Activated CD4-positive, alpha-beta T cell treated with anti-CD3 and anti-CD28 coated beads, Interleukin-2, amount 10 ng/mL, durations not matched to agents 24 days and 14 days (primary cell): ENCODE data around the gene CPLX1. TPM values are rescaled to one million over a fixed set of nuclear protein-coding genes. Genes with fewer than 3 reads are reported as not detected.
"Not testable (repeated sequence)": the region's sequence is repeated elsewhere in the genome, so short reads cannot be mapped to it uniquely, and the experiment has no call there.

Source experiments
- DNase-seq: peaks from one replicate; pipeline ENCODE4 v3.0.0; 2022
- H3K27ac Mint-ChIP-seq: one replicate; pipeline ENCODE4 v1.8.0; 2022; ENCODE audit warnings: mild to moderate bottlenecking, mixed read lengths
- H3K27me3 Mint-ChIP-seq: one replicate; pipeline ENCODE4 v1.8.0; 2022; ENCODE audit warnings: mixed read lengths
- H3K36me3 Mint-ChIP-seq: one replicate; pipeline ENCODE4 v1.8.0; 2022; ENCODE audit warnings: low read depth, mild to moderate bottlenecking, mixed read lengths
- H3K4me1 Mint-ChIP-seq: one replicate; pipeline ENCODE4 v1.8.0; 2021; ENCODE audit warnings: mixed read lengths
- H3K4me3 Mint-ChIP-seq: one replicate; pipeline ENCODE4 v1.8.0; 2022; ENCODE audit warnings: mild to moderate bottlenecking, moderate library complexity, mixed read lengths
- H3K9me3 Mint-ChIP-seq: one replicate; pipeline ENCODE4 v1.8.0; 2021; ENCODE audit warnings: mixed read lengths
- intact Hi-C: fragments of 100-400 bp; cut with micrococcal nuclease; formaldehyde crosslinking; loops from one replicate; pipeline ENCODE4 v1.15.1; 2023
- total RNA-seq: library from RNA; stranded (reverse); gene quantifications from 2 replicates; pipeline ENCODE4 v1.2.3, GENCODE V29; 2022

The CPLX1 gene
- total RNA-seq, 1 donor from 2014 or later: 1.7 TPM

DNA sequence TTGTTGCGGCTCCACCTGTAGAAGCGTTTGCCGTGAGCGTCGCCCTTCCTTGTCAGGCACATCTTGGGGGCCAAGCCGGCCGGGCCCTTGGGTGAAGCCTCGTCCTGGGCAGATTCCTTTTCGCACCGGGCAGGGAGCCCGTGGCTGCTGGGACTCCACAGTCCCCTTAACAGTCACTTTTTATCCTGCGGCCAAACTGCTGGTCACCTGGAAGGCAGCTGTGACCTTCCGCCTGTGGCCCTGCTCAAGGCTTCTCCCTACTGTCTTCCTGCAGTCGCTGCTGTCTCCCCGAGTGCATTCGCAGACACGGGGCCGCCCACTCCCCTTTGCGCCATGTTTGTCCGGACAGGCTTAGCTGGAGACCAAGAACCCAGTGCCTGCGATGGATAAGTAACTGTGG lies 65.3 kb downstream of the CPLX1 start:
- peaks cover 2% of the 10 kb centered on the region for H3K4me1 Mint-ChIP-seq
- peaks cover 36% of the 10 kb centered on the region for H3K36me3 Mint-ChIP-seq
- intact Hi-C loops: no loop called here
- H3K9me3 Mint-ChIP-seq: no peaks in the 10 kb centered on the region
- H3K4me3 Mint-ChIP-seq: no peak overlapping the region
- H3K27me3 Mint-ChIP-seq: no peaks in the 10 kb centered on the region
- DNase-seq: no peak
- H3K27ac Mint-ChIP-seq: no peak overlapping the region

DNA sequence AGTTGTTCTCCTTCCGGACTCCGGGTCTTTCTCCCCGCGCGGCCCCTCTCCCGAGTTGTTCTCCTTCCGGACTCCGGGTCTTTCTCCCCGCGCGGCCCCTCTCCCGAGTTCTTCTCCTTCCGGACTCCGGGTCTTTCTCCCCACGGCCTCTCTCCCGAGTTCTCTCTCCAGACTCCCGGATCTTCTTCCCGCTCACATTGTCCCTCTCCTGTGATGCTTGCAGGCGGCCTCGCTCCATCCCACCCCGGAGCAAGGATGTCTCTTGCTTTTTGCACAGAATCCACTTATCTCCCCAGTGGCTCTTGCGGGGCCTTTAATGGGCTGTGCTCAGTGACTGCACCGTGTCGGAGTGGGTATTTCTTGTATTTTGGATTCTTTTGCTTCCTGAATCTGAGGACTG lies 66.1 kb downstream of the CPLX1 start:
- H3K27ac Mint-ChIP-seq, intact Hi-C loops, H3K4me1 Mint-ChIP-seq, H3K27me3 Mint-ChIP-seq, H3K4me3 Mint-ChIP-seq, H3K9me3 Mint-ChIP-seq, DNase-seq: not testable (repeated sequence)
- H3K36me3 Mint-ChIP-seq: peaks cover 35% of the 10 kb centered on the region

DNA sequence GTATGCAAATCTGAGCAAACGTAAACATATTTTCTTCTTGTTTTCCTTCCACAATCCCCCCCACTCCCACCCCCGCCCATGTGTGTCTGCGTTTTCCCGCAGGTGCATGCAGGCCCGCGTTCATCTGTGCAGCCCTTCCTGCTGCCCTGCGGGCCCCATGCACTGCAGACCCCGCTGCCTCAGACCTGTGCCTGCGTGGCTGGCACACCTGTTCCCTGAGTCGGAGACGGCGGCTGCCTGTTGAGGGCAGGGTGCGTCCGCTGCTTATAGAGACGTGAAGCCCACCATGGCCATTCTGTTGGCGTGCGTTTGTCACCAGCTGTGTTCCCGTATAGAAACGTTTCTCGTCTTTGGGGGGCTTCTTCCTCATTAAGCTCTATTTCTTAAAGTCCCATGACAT lies 68.8 kb downstream of the CPLX1 start:
- H3K4me1 Mint-ChIP-seq: peaks cover 2% of the 10 kb centered on the region
- peaks cover 31% of the 10 kb centered on the region for H3K36me3 Mint-ChIP-seq
- no peak for DNase-seq
- no peaks in the 10 kb centered on the region for H3K9me3 Mint-ChIP-seq
- no peak overlapping the region for H3K27ac Mint-ChIP-seq
- H3K4me3 Mint-ChIP-seq: no peak overlapping the region
- no peaks in the 10 kb centered on the region for H3K27me3 Mint-ChIP-seq
- intact Hi-C loops: no loop called here

DNA sequence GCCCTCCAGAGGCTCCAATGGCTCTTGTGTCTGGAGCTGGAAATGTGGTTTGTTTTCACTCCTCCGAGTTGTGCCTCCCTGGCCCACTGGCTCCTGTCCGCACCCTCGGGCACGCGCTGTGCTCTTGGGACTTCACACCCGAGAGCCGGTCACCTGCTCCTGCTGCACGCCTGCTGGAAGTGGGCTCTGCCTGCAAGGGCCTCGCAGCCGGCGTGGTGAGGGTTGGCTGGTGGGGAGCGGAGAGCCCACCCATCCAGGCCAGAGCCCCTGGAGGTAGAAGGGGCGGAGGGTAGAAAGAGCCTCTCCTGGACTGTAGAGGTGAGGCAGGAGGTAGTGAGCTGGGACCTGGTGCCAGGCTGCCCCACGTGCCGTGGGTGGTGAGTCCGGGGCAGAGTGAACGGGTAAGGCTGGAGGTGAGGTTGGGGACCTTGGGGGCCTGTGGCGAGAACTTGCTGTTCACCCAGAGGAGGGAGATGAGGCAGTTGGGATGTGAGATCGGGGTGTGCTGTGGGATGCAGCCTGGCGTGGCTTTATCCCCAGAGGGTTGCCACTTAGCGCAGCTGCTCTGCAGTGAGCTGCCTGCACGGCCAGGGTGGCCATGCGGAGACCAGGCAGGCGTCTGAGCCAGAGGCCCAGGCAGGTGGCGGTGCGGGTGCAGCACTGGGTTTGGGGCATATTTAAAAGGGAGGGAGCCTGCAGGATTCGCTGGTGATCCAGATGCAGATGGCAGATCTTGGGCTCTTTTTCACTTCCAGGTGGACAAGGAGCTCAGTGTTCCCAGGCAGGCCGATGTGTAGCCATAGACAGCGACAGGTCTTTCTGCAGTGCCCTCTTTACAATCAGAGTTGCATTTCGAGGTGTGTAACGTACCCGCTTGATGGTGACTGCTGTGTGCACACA lies 71.5 kb downstream of the CPLX1 start:
- no peak for DNase-seq
- Mint-ChIP-seq H3K9me3 (no peaks in the 10 kb centered on the region), H3K4me3 (no peak overlapping the region), H3K4me1 (no peaks in the 10 kb centered on the region), H3K36me3 (peaks cover 20% of the 10 kb centered on the region), H3K27me3 (no peaks in the 10 kb centered on the region), H3K27ac (no peak overlapping the region)
- intact Hi-C loops: no loop called here

DNA sequence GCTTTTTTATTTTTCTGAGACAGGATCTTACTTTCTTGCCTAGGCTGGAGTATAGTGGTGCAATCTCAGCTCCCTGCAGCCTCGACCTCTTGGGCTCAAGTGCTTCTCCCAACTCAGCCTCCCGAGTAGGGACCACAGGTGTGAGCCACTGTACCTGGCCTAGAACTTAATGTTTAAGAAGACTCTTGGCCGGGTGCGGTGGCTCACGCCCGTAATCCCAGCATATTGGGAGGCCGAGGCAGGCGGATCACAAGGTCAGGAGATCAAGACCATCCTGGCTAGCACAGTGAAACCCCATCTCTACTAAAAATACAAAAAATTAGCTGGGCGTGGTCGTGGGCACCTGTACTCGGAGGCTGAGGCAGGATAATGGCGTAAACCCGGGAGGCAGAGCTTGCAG lies 72.7 kb downstream of the CPLX1 start:
- H3K27me3 Mint-ChIP-seq, H3K27ac Mint-ChIP-seq, intact Hi-C loops, DNase-seq, H3K4me3 Mint-ChIP-seq, H3K4me1 Mint-ChIP-seq, H3K9me3 Mint-ChIP-seq: not testable (repeated sequence)
- H3K36me3 Mint-ChIP-seq: peaks cover 23% of the 10 kb centered on the region

GRCh38 chr4:752196-752861 lies 73.6 kb downstream of the CPLX1 start:
- no peak for DNase-seq
- Mint-ChIP-seq H3K4me3 (no peak overlapping the region), H3K9me3 (no peaks in the 10 kb centered on the region), H3K4me1 (peaks cover 3% of the 10 kb centered on the region), H3K27ac (no peak overlapping the region), H3K27me3 (no peaks in the 10 kb centered on the region), H3K36me3 (peaks cover 25% of the 10 kb centered on the region)
- intact Hi-C loops: no loop called here

- H3K4me3 Mint-ChIP-seq: no peak overlapping the region
- DNase-seq: no peak
- no peaks in the 10 kb centered on the region for H3K9me3 Mint-ChIP-seq
- H3K36me3 Mint-ChIP-seq: peaks cover 25% of the 10 kb centered on the region
- H3K4me1 Mint-ChIP-seq: peaks cover 3% of the 10 kb centered on the region
- no peaks in the 10 kb centered on the region for H3K27me3 Mint-ChIP-seq
- intact Hi-C loops: no loop called here
- H3K27ac Mint-ChIP-seq: no peak overlapping the region
These were observed 74.3 kb downstream of the CPLX1 start for GRCh38 chr4:751676-752075.

GRCh38 chr4:749698-750666 lies 75.9 kb downstream of the CPLX1 start:
- DNase-seq: no peak
- intact Hi-C loops: no loop called here
- H3K27me3 Mint-ChIP-seq: no peaks in the 10 kb centered on the region
- H3K36me3 Mint-ChIP-seq: peaks cover 21% of the 10 kb centered on the region
- H3K27ac Mint-ChIP-seq: no peak overlapping the region
- H3K4me3 Mint-ChIP-seq: no peak overlapping the region
- H3K9me3 Mint-ChIP-seq: no peaks in the 10 kb centered on the region
- H3K4me1 Mint-ChIP-seq: peaks cover 3% of the 10 kb centered on the region

- Mint-ChIP-seq H3K4me1 (peaks cover 5% of the 10 kb centered on the region), H3K4me3 (no peak overlapping the region), H3K27ac (no peak overlapping the region), H3K27me3 (no peaks in the 10 kb centered on the region), H3K9me3 (no peaks in the 10 kb centered on the region), H3K36me3 (peaks cover 22% of the 10 kb centered on the region)
- no peak for DNase-seq
- intact Hi-C loops: no loop called here
These were observed 77.5 kb downstream of the CPLX1 start for GRCh38 chr4:748461-748860.

DNA sequence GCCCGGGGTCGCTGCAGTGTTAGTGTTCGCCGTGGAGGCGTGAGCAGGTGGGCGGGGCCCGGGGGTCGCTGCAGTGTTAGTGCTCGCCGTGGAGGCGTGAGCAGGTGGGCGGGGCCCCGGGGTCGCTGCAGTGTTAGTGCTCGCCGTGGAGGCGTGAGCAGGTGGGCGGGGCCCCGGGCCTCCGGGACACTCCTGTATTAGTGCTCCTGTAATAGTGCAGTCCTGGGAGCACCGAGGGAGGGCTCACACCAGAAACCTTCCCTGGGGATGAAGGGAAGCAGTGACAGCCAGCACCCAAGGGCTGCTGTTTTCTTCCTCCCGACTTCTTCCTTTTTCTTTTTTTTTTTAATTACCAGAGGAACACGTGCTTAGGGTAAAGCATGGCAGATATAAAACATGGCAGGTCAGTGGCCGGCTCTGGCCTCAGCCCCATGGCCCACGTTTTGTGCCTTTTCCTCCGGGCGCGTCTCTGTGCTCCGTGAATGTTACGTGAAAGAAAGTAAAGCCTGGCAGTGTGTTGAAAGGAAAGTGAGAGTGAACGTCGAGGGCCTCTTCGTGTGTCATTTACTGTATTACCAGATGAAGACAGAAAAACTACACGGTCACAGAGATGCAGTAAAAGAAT lies 78.3 kb downstream of the CPLX1 start:
- no peaks in the 10 kb centered on the region for H3K27me3 Mint-ChIP-seq
- no peaks in the 10 kb centered on the region for H3K9me3 Mint-ChIP-seq
- no peak for DNase-seq
- H3K27ac Mint-ChIP-seq: no peak overlapping the region
- H3K4me1 Mint-ChIP-seq: peaks cover 5% of the 10 kb centered on the region
- peaks cover 19% of the 10 kb centered on the region for H3K36me3 Mint-ChIP-seq
- H3K4me3 Mint-ChIP-seq: no peak overlapping the region
- intact Hi-C loops: no loop called here

- no peak overlapping the region for H3K27ac Mint-ChIP-seq
- H3K4me3 Mint-ChIP-seq: no peak overlapping the region
- peaks cover 5% of the 10 kb centered on the region for H3K4me1 Mint-ChIP-seq
- intact Hi-C loops: loop anchor here (5.0 kb wide), 1 partner anchor 138 kb away; no protein-coding TSS in a partner anchor
- DNase-seq: no peak
- no peaks in the 10 kb centered on the region for H3K9me3 Mint-ChIP-seq
- H3K36me3 Mint-ChIP-seq: peaks cover 10% of the 10 kb centered on the region
- H3K27me3 Mint-ChIP-seq: no peaks in the 10 kb centered on the region
These were observed 81.6 kb downstream of the CPLX1 start for GRCh38 chr4:744212-744841.

DNA sequence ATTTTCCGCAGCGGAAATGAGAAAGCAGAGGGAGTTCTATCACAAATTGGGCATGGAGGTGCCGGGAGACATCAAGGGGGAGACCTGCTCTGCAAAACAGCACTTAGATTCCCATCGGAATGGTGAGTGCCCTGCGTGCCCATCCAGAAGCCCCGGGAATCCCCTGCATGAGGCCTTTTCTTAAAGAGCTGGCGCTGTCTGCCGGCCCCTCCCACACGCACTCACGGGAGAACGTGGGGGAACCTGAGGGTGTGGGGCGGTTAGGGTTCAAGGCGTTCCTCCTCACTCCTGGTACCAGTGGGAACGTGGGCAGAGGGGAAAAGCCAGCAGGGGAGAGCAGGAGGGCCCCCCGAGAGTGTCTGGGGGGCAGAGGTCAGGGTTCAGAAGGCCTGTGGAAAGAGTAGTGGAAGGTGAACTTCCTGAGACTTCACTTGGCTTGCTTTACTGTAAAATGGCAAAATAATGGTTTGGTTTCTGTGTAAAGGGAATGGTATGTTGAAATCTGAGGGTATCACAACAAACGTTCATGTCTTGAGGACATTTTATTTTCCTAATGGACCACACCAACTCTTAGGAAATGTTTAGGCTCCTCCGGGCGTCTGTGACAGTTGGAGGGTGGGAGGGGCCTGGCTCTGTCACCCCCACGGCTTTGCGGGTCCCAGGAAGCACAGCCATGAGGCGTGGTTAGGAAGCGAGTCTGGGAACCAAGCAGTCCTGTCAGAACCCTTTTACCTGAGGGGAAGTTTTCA lies 82.3 kb downstream of the CPLX1 start:
- Mint-ChIP-seq H3K27ac (no peak overlapping the region), H3K9me3 (no peaks in the 10 kb centered on the region), H3K27me3 (no peaks in the 10 kb centered on the region), H3K36me3 (peaks cover 7% of the 10 kb centered on the region), H3K4me3 (no peak overlapping the region), H3K4me1 (peaks cover 5% of the 10 kb centered on the region)
- intact Hi-C loops: loop anchor here (2.0 to 5.0 kb wide), 2 partner anchors 139 to 243 kb away; partner anchors contain the start of gene IDUA
- no peak for DNase-seq
